ENCODE measurements around the gene SHROOM4. TPM values are rescaled to one million over a fixed set of nuclear protein-coding genes. Genes with fewer than 3 reads are reported as not detected.

The SHROOM4 gene
- total RNA-seq, 1 donor from 2014 or later = 25.3 TPM

DNA sequence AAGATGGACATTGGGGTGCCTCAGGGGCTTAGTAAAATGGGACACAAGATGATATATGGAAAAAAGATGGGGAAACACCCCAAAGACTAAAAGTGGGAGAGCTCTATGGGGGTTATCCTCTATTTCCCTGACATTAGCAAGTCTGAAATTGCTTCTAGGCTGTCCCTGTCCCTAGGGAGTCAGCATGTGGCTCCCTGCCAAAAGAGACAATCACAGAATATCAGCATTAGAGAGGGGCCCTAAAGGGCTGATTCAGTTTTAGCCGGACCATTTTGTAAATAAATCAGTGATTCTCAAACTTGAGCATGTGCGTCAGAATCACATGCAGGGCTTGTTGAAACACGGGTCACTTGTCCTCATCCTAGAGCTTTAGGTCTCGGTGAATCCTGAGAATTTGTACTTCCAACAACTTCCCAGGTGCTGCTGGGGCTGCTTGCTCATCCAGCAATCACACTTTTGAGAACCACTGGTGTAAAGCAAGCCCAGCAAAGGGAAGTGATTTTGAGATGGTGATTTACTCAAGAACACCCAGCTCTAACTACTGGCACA, 178.1 kb downstream of the SHROOM4 start:
- Histone ChIP-seq H3K27me3 (no peaks in the 10 kb centered on the region), H3K36me3 (peaks cover 5 to 11% of the 10 kb centered on the region in 2 donors), H3K9me3 (no peaks in the 10 kb centered on the region), H3K27ac (no peak overlapping the region), H3K4me1 (no peaks in the 10 kb centered on the region), H3K4me3 (no peak overlapping the region)
- no peak for DNase-seq (ENCODE audit: low spot score in 2 of 2)
- TF ChIP-seq, protein P1, sequence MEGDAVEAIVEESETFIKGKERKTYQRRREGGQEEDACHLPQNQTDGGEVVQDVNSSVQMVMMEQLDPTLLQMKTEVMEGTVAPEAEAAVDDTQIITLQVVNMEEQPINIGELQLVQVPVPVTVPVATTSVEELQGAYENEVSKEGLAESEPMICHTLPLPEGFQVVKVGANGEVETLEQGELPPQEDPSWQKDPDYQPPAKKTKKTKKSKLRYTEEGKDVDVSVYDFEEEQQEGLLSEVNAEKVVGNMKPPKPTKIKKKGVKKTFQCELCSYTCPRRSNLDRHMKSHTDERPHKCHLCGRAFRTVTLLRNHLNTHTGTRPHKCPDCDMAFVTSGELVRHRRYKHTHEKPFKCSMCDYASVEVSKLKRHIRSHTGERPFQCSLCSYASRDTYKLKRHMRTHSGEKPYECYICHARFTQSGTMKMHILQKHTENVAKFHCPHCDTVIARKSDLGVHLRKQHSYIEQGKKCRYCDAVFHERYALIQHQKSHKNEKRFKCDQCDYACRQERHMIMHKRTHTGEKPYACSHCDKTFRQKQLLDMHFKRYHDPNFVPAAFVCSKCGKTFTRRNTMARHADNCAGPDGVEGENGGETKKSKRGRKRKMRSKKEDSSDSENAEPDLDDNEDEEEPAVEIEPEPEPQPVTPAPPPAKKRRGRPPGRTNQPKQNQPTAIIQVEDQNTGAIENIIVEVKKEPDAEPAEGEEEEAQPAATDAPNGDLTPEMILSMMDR (IDR thresholded peaks at IDR 0.05) = no peak
- intact Hi-C loops (cut with DNase I) = no loop called here

DNA sequence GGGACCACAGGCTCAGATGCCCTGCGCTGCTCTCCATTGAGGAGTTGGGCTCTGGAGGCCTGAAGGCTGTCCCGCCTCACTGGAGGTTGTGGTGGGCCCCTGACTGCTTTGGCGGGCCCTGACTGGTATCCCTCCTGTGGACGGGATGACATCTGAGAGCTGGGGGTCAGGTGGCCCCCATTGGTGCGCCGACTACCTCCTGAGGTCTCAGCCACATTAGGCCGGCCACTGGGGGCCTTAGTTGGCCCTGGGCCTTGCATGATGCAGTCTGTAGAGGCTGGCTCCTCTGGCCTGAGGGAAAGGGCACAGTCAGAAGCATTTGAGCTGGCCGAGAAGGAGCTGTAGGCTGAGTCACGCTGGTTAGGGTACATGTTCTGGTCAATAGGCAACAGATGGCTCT, 178.8 kb downstream of the SHROOM4 start:
- H3K4me3 ChIP-seq = no peak overlapping the region
- H3K36me3 ChIP-seq = peaks cover 5 to 11% of the 10 kb centered on the region in 2 donors
- TF ChIP-seq, protein P1 (IDR thresholded peaks at IDR 0.05) = no peak
- intact Hi-C loops (cut with DNase I) = no loop called here
- H3K4me1 ChIP-seq = no peaks in the 10 kb centered on the region
- DNase-seq (ENCODE audit: low spot score in 2 of 2) = no peak
- no peaks in the 10 kb centered on the region for H3K27me3 ChIP-seq
- no peak overlapping the region for H3K27ac ChIP-seq
- H3K9me3 ChIP-seq = no peaks in the 10 kb centered on the region

DNA sequence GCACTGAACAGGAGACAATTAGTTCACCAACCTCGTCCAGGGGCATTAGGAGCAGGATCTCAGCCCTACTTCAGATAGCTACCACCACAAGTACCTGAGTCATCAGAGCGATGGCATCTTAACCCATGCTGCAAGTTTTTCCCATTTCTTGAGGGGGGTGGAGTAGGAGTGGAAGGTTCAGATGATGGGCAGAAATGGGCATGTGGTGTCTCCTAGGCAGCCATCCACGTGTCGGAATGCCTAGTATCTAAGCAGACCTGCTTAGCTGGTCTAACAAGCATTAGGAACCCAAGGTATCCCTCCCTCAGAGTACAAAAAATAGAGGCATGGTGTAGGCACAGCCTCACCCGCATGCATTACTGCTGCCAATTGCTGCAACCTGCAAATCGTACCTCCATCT, 184.2 kb downstream of the SHROOM4 start:
- H3K27me3 ChIP-seq = no peaks in the 10 kb centered on the region
- no peaks in the 10 kb centered on the region for H3K4me1 ChIP-seq
- intact Hi-C loops (cut with DNase I) = no loop called here
- H3K36me3 ChIP-seq = peaks cover 0 to 6% of the 10 kb centered on the region in 2 donors
- no peak for DNase-seq (ENCODE audit: low spot score in 2 of 2)
- no peak overlapping the region for H3K27ac ChIP-seq
- H3K4me3 ChIP-seq = no peak overlapping the region
- TF ChIP-seq, protein P1 (IDR thresholded peaks at IDR 0.05) = no peak
- H3K9me3 ChIP-seq = no peaks in the 10 kb centered on the region

DNA sequence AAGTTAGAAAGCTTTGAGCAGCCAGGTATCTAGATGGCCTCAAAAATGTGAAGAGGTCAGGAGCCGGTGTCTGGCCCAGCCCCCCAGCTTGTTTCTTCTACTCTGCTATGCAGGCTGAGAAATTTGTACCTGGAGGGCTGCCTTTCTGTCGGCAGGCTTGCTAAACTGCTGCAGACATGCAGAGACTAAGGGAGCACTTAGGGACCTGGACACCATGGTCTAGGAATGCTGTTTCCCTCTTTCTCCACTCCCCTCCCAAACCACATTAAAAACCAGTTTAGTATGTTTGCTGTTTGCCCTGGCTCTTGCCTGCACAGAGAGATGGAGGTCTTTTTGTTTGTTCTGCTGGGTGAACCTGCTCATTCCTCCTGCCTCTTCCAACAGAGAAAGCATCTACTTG, 186.3 kb downstream of the SHROOM4 start:
- H3K4me1 ChIP-seq = no peaks in the 10 kb centered on the region
- TF ChIP-seq, protein P1 (IDR thresholded peaks at IDR 0.05) = no peak
- intact Hi-C loops (cut with DNase I) = no loop called here
- DNase-seq (ENCODE audit: low spot score in 2 of 2) = no peak
- H3K27ac ChIP-seq = no peak overlapping the region
- H3K36me3 ChIP-seq = no peaks in the 10 kb centered on the region
- H3K9me3 ChIP-seq = no peaks in the 10 kb centered on the region
- H3K4me3 ChIP-seq = no peak overlapping the region
- no peaks in the 10 kb centered on the region for H3K27me3 ChIP-seq

DNA sequence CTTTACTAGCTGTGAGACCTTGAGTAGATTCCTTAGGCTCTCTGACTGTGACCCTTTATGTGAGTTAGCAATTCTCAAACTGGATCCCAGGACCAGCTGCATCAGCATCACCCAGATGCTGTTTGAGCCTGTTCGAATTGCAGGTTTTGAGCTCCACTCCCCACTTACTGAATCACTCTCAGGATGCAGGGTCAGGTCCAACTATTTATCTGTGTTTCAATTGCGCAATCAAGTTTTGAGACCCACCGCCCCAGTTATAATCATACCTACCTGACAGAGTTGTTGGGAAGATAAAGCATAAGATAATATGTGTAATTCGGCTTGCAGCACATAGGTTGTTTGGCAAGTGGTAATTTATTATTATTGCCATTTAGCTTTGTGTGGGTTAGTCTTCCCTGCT, 187.6 kb downstream of the SHROOM4 start:
- no peaks in the 10 kb centered on the region for H3K36me3 ChIP-seq
- H3K27me3 ChIP-seq = no peaks in the 10 kb centered on the region
- no peak overlapping the region for H3K27ac ChIP-seq
- no peaks in the 10 kb centered on the region for H3K9me3 ChIP-seq
- intact Hi-C loops (cut with DNase I) = no loop called here
- no peaks in the 10 kb centered on the region for H3K4me1 ChIP-seq
- no peak for DNase-seq (ENCODE audit: low spot score in 2 of 2)
- TF ChIP-seq, protein P1 (IDR thresholded peaks at IDR 0.05) = no peak
- H3K4me3 ChIP-seq = no peak overlapping the region

DNA sequence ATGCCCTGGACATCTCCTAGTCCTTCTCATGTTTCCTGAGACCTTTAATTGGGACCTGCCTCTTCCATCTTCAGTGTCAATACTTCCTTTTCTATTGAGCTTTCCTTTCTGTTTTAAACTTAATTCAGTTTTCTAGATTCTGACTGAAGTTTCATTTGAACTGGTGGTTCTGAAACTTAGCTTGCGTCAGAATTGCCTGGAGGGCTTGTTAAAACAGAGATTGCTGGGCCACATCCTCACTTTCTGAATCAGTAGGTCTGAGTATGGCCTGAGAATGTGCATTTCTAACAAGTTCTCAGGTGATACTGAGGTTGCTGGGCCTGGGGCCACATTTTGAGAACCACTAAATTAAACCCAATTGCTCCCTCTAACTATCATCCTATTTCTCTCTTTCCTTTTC, 191.2 kb downstream of the SHROOM4 start:
- H3K27ac ChIP-seq = no peak overlapping the region
- TF ChIP-seq, protein P1 (IDR thresholded peaks at IDR 0.05) = no peak
- no peak overlapping the region for H3K4me3 ChIP-seq
- no peaks in the 10 kb centered on the region for H3K9me3 ChIP-seq
- H3K36me3 ChIP-seq = no peaks in the 10 kb centered on the region
- intact Hi-C loops (cut with DNase I) = no loop called here
- no peaks in the 10 kb centered on the region for H3K27me3 ChIP-seq
- DNase-seq (ENCODE audit: low spot score in 2 of 2) = no peak
- no peaks in the 10 kb centered on the region for H3K4me1 ChIP-seq
